H54 (cell line): Measurements from ENCODE around the gene GRK5.
"Not testable (repeated sequence)": the region's sequence is repeated elsewhere in the genome, so short reads cannot be mapped to it uniquely, and the experiment has no call there.

Source experiments
- DNase-seq: peaks from one replicate; pipeline ENCODE4 v3.0.0; 2011; ENCODE audit warnings: low spot score, mixed read lengths; ENCODE audit not compliant: insufficient read length
- FAIRE-seq: peaks from 3 replicates; lab custom pipeline; 2011; peaks lifted over from hg19 to GRCh38; lab: Jason Lieb, UNC
- POLR2A ChIP-seq: IDR thresholded peaks from 2 replicates; pipeline ENCODE4 v1.6.1; 2011; ENCODE audit warnings: low read depth, mild to moderate bottlenecking, low read length

GRK5 gene

GRCh38 chr10:119207366-119207666 is at the start of gene GRK5:
Gene GRK5, plus strand, starts transcription at chr10:119207571. Its CDS starts 347 bp downstream, at chr10:119207918.
- peak; percentile 82 for TF ChIP-seq POLR2A
- DNase-seq (peak; percentile 94), FAIRE-seq (no peak)

GRCh38 chr10:119159332-119159731 is 48.0 kb upstream of the GRK5 start:
- FAIRE-seq (no peak), DNase-seq (no peak)
- no peak for TF ChIP-seq POLR2A

- FAIRE-seq (peak; percentile 45), DNase-seq (peak; percentile 61)
- TF ChIP-seq POLR2A = no peak
These were observed 45.5 kb upstream of the GRK5 start for GRCh38 chr10:119161680-119162451.

- FAIRE-seq (no peak), DNase-seq (no peak)
- TF ChIP-seq POLR2A = no peak
These were observed 44.8 kb upstream of the GRK5 start for GRCh38 chr10:119162452-119163092.

- DNase-seq = peak; percentile 60
- TF ChIP-seq POLR2A = peak; percentile 40; the same call in 1 of the 2 replicates
- no peak for FAIRE-seq
These were observed 41.9 kb upstream of the GRK5 start, which contains the start of gene SFXN4 for GRCh38 chr10:119165171-119166117. Gene SFXN4, minus strand, starts transcription at chr10:119165714. Its CDS starts 67 bp downstream, at chr10:119165647.

GRCh38 chr10:119166118-119166500 is 41.3 kb upstream of the GRK5 start:
- no peak for TF ChIP-seq POLR2A
- FAIRE-seq (no peak), DNase-seq (no peak)

GRCh38 chr10:119166564-119166963 is 40.8 kb upstream of the GRK5 start:
- DNase-seq = no peak
- FAIRE-seq = no peak
- TF ChIP-seq POLR2A = no peak

GRCh38 chr10:119167041-119167440 is 40.3 kb upstream of the GRK5 start:
- TF ChIP-seq POLR2A = no peak
- DNase-seq = no peak
- FAIRE-seq = no peak

GRCh38 chr10:119174109-119174508 is 33.3 kb upstream of the GRK5 start:
- TF ChIP-seq POLR2A = no peak
- DNase-seq (no peak), FAIRE-seq (no peak)

- DNase-seq (no peak), FAIRE-seq (no peak)
- no peak for TF ChIP-seq POLR2A
These were observed 31.2 kb upstream of the GRK5 start for GRCh38 chr10:119176166-119176565.

- no peak for TF ChIP-seq POLR2A
- DNase-seq = no peak
- no peak for FAIRE-seq
These were observed 29.5 kb upstream of the GRK5 start for GRCh38 chr10:119177708-119178371.

GRCh38 chr10:119178372-119179119 is 28.8 kb upstream of the GRK5 start, which contains the start of gene PRDX3:
Gene PRDX3, minus strand, starts transcription at chr10:119178812. Its CDS starts 22 bp downstream, at chr10:119178790.
- peak; percentile 95 for TF ChIP-seq POLR2A
- no peak for FAIRE-seq

GRCh38 chr10:119180850-119181400 is 26.4 kb upstream of the GRK5 start:
- DNase-seq, FAIRE-seq: not testable (repeated sequence)

More at GRCh38 chr10:119178372-119179119, 28.8 kb upstream of the GRK5 start, which contains the start of gene PRDX3:
- DNase-seq = peak; percentile 85
